B cell (primary cell): ENCODE measurements around the gene DOHH. TPM values are rescaled to one million over a fixed set of nuclear protein-coding genes. Genes with fewer than 3 reads are reported as not detected.

Experiments used
- ATAC-seq: fragments of 200-7000 bp; cut with Tn5 transposase; one replicate; pipeline ENCODE4 v1.10.0; 2021; ENCODE audit warnings: low read depth, mild to moderate bottlenecking, moderate number of reproducible peaks, moderate library complexity
- CTCF ChIA-PET: fragments of 350-600 bp; sonication (Branson Sonifier 250); formaldehyde crosslinking; loops from one replicate; lab custom pipeline; 2021; ENCODE audit warnings: antibody characterized with exemption, inconsistent platforms; lab: Charles Lee
- POLR2A ChIA-PET: fragments of 350-600 bp; sonication (Branson Sonifier 250); formaldehyde crosslinking; loops from one replicate; lab custom pipeline; 2021; ENCODE audit warnings: antibody characterized with exemption; lab: Charles Lee
- DNase-seq: peaks from one replicate; pipeline ENCODE4 v3.0.0; 2013
- H2AFZ ChIP-seq: 2 replicates; pipeline ENCODE4 v1.6.1; 2012; ENCODE audit warnings: mild to moderate bottlenecking, low read depth, low read length; ENCODE audit not compliant: insufficient read depth, poor library complexity, severe bottlenecking
- H3K27ac ChIP-seq, 2 donors: 1 replicate in 1 of 2; 2 replicates in 1 of 2; pipeline ENCODE4 v1.5.1; 2012 to 2013; ENCODE audit warnings: low read length in 2 of 2, mild to moderate bottlenecking in 2 of 2, moderate library complexity in 1 of 2
- H3K27me3 ChIP-seq, 4 experiments: fragments of 200-600 bp in 1 of 4; sonication (generic) in 1 of 4; replicated peaks in 1 of 4; 1 replicate in 2 of 4; 2 replicates in 2 of 4; pipeline versions ENCODE4 v1.6.1 to v1.7.0; 2013 to 2016; ENCODE audit warnings: low read length in 3 of 4, mild to moderate bottlenecking in 2 of 4, mixed read lengths in 1 of 4, moderate library complexity in 1 of 4; ENCODE audit not compliant: insufficient read depth in 4 of 4, control insufficient read depth in 3 of 4; ENCODE audit errors: control extremely low read depth in 1 of 4
- H3K36me3 ChIP-seq, 2 experiments: replicated peaks in 1 of 2; 1 replicate in 1 of 2; 2 replicates in 1 of 2; pipeline versions ENCODE4 v1.6.1 to v1.7.1; 2013; ENCODE audit warnings: low read length in 1 of 2; ENCODE audit not compliant: insufficient read depth in 2 of 2, control insufficient read depth in 1 of 2; ENCODE audit errors: control extremely low read depth in 1 of 2, extremely low read depth in 1 of 2
- H3K4me1 ChIP-seq, 2 donors: fragments of 200-600 bp in 1 of 2; sonication (generic) in 1 of 2; 1 replicate in 1 of 2; 2 replicates in 1 of 2; pipeline versions ENCODE4 v1.5.1 to v1.6.1; 2013 to 2017; ENCODE audit warnings: low read length in 2 of 2; ENCODE audit not compliant: control insufficient read depth in 2 of 2, insufficient read depth in 2 of 2
- H3K4me2 ChIP-seq: replicated peaks from 2 replicates; pipeline ENCODE3; 2012; ENCODE audit warnings: mild to moderate bottlenecking, low read depth, low read length; ENCODE audit not compliant: poor library complexity, severe bottlenecking
- H3K4me3 ChIP-seq, 5 experiments: fragments of 200-600 bp in 1 of 5; sonication (generic) in 1 of 5; 1 replicate in 3 of 5; 2 replicates in 2 of 5; pipeline versions ENCODE4 v1.5.1 to v1.7.0; 2011 to 2016; ENCODE audit warnings: low read length in 4 of 5, mild to moderate bottlenecking in 4 of 5, low read depth in 2 of 5, control low read depth in 1 of 5, moderate library complexity in 1 of 5; ENCODE audit not compliant: insufficient read depth in 1 of 5; ENCODE audit errors: control extremely low read depth in 1 of 5, extremely low read depth in 1 of 5
- H3K79me2 ChIP-seq: fragments of 200-600 bp; sonication (generic); one replicate; pipeline ENCODE4 v1.6.0; 2016; ENCODE audit warnings: low read length; ENCODE audit not compliant: control insufficient read depth, insufficient read depth
- H3K9ac ChIP-seq: fragments of 200-600 bp; sonication (generic); 2 replicates; pipeline ENCODE4 v1.6.1; 2017; ENCODE audit warnings: mild to moderate bottlenecking, low read length, moderate library complexity
- H3K9me3 ChIP-seq, 3 donors: one replicate each; pipeline versions ENCODE4 v1.6.1 to v1.7.1; 2013; ENCODE audit warnings: low read length in 2 of 3; ENCODE audit not compliant: control insufficient read depth in 2 of 3, insufficient read depth in 1 of 3; ENCODE audit errors: control extremely low read depth in 1 of 3
- H4K20me1 ChIP-seq: 2 replicates; pipeline ENCODE4 v1.6.0; 2012; ENCODE audit warnings: mild to moderate bottlenecking, low read length; ENCODE audit not compliant: insufficient read depth, control insufficient read depth, poor library complexity, severe bottlenecking
- H3K27ac Mint-ChIP-seq: one replicate; pipeline ENCODE4 v1.8.0; 2021; ENCODE audit warnings: mixed read lengths
- H3K27me3 Mint-ChIP-seq: one replicate; pipeline ENCODE4 v1.8.0; 2021; ENCODE audit warnings: mixed read lengths
- H3K4me1 Mint-ChIP-seq: one replicate; pipeline ENCODE4 v1.8.0; 2021; ENCODE audit warnings: mixed read lengths
- H3K4me3 Mint-ChIP-seq: one replicate; pipeline ENCODE4 v1.8.0; 2021; ENCODE audit warnings: mixed read lengths
- H3K9me3 Mint-ChIP-seq: one replicate; pipeline ENCODE4 v1.8.0; 2022; ENCODE audit warnings: mixed read lengths; ENCODE audit not compliant: insufficient read depth
- EZH2 ChIP-seq: IDR thresholded peaks from 2 replicates; pipeline ENCODE4 v1.6.1; 2012; ENCODE audit warnings: borderline replicate concordance, low read depth, mild to moderate bottlenecking, moderate library complexity, low read length; ENCODE audit not compliant: insufficient read depth, poor library complexity, severe bottlenecking
- WGBS: methylation state at CpG from one replicate; pipeline ENCODE4 v1.1.5; 2013; ENCODE audit warnings: missing lambda C conversion rate; ENCODE audit not compliant: insufficient coverage; 5-methylcytosine and 5-hydroxymethylcytosine counted together
- intact Hi-C: fragments of 100-400 bp; cut with micrococcal nuclease; formaldehyde crosslinking; loops from one replicate; pipeline ENCODE4 v1.10.0; 2022
- polyA plus RNA-seq: library from polyadenylated mRNA; depleted of rRNA; stranded (reverse); fragments of >200 nt; gene quantifications from 2 replicates; pipeline ENCODE4 v1.2.3, GENCODE V29; 2012
- total RNA-seq, 2 donors: library from RNA; stranded (reverse); fragments of 120-200 nt in 1 of 2; gene quantifications; 1 replicate in 1 of 2; 2 replicates in 1 of 2; pipeline versions ENCODE4 v1.2.3 to v1.2.4, GENCODE V29; 2013 to 2022
- TF ChIP-seq, protein P1 (sequence below): fragments of 200-600 bp; IDR thresholded peaks from one replicate; pipeline ENCODE4 v1.8.0; 2022; ENCODE audit warnings: antibody characterized with exemption, mild to moderate bottlenecking

Gene DOHH
- total and polyA plus RNA-seq, 2 donors (not counting 1 experiment from before 2014, with no cell fraction given) = 6.6 to 8.6 TPM

DNA sequence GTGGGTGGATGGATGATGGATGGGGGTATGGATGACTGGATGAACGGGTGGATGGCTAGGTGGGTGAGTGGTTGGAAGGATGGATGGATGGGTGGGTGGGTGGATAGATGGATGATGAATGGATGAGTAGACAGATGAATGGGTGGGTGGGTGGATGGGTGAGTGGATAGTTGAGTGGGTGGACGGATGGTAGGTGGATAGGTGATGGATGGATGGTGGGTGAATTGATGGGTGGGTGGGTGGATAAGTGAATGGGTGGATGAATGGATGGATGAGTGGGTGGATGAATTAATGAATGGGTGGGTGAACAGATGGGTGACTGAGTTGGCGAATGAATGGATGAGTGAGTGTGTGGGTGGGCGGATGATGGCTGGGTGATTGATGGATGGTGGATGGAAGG lies 25.0 kb downstream of the DOHH start:
- H3K4me1 ChIP-seq = peaks cover 13 to 22% of the 10 kb centered on the region in 2 donors
- Mint-ChIP-seq H3K27ac (no peak overlapping the region), H3K27me3 (peaks cover 9% of the 10 kb centered on the region)

DNA sequence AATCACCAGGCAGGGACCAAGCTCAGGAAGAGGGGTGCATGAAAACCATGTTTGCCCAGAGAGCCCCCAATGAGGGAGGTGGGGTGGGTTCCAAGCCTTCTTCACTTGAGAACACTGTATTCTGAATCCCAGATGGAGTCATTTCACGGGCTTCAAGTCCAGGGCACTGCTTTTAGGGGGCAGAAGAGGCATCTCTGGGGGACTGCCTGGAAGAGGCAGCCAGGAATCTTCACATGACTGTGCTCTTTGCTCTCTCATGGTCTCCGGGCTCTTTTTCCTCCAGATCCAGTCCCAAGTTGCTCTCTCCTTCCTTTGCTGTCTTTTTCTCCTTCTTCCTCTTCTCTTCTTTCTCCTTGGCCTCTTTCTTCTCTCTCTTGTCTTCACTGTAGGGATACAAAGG lies 25.9 kb downstream of the DOHH start:
- H3K9ac ChIP-seq = no peak overlapping the region
- H3K4me2 ChIP-seq = no peak overlapping the region
- H3K9me3 Mint-ChIP-seq = no peaks in the 10 kb centered on the region
- no peak for DNase-seq
- H3K36me3 ChIP-seq = no peaks in the 10 kb centered on the region
- no peak for TF ChIP-seq EZH2
- TF ChIP-seq, protein P1, sequence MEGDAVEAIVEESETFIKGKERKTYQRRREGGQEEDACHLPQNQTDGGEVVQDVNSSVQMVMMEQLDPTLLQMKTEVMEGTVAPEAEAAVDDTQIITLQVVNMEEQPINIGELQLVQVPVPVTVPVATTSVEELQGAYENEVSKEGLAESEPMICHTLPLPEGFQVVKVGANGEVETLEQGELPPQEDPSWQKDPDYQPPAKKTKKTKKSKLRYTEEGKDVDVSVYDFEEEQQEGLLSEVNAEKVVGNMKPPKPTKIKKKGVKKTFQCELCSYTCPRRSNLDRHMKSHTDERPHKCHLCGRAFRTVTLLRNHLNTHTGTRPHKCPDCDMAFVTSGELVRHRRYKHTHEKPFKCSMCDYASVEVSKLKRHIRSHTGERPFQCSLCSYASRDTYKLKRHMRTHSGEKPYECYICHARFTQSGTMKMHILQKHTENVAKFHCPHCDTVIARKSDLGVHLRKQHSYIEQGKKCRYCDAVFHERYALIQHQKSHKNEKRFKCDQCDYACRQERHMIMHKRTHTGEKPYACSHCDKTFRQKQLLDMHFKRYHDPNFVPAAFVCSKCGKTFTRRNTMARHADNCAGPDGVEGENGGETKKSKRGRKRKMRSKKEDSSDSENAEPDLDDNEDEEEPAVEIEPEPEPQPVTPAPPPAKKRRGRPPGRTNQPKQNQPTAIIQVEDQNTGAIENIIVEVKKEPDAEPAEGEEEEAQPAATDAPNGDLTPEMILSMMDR = no peak
- H3K4me3 Mint-ChIP-seq = no peak overlapping the region
- ATAC-seq = no peak
- peaks cover 8 to 14% of the 10 kb centered on the region in 2 donors for H3K4me1 ChIP-seq
- WGBS = 88% methylated on average over 2 of the region's 2 CpGs
- no peaks in the 10 kb centered on the region for H4K20me1 ChIP-seq
- no peak overlapping the region for H3K27ac ChIP-seq
- H3K4me3 ChIP-seq = no peak overlapping the region
- peaks cover 14% of the 10 kb centered on the region for H3K4me1 Mint-ChIP-seq
- H3K27me3 Mint-ChIP-seq = peaks cover 9% of the 10 kb centered on the region
- H2AFZ ChIP-seq = no peak overlapping the region
- ChIA-PET CTCF (interaction anchor here (2.1 kb wide), 1 partner anchor 170 kb away, joined by 10 read pairs; no protein-coding TSS in a partner anchor), POLR2A (no interaction called here)
- H3K27ac Mint-ChIP-seq = no peak overlapping the region
- peaks cover 0 to 9% (median 0%) of the 10 kb centered on the region in 4 experiments for H3K27me3 ChIP-seq
- no peaks in the 10 kb centered on the region for H3K79me2 ChIP-seq
- intact Hi-C loops = no loop called here
- peaks cover 0 to 8% (median 0%) of the 10 kb centered on the region in 3 donors for H3K9me3 ChIP-seq

More for the DNA sequence above, 25.0 kb downstream of the DOHH start:
- DNase-seq (no peak), ATAC-seq (no peak)
- Histone ChIP-seq H4K20me1 (no peaks in the 10 kb centered on the region), H2AFZ (no peak overlapping the region), H3K27ac (no peak overlapping the region), H3K4me2 (no peak overlapping the region), H3K4me3 (no peak overlapping the region), H3K9me3 (peaks cover 0 to 13% (median 0%) of the 10 kb centered on the region in 3 donors), H3K27me3 (peaks cover 0 to 9% (median 0%) of the 10 kb centered on the region in 4 experiments), H3K36me3 (no peaks in the 10 kb centered on the region), H3K79me2 (no peaks in the 10 kb centered on the region), H3K9ac (no peak overlapping the region)
- no peak for TF ChIP-seq EZH2
- TF ChIP-seq, protein P1 = no peak
- ChIA-PET POLR2A (no interaction called here), CTCF (no interaction called here)
- Mint-ChIP-seq H3K4me3 (no peak overlapping the region), H3K4me1 (peaks cover 14% of the 10 kb centered on the region), H3K9me3 (no peaks in the 10 kb centered on the region)
- intact Hi-C loops = no loop called here
- WGBS = 91% methylated on average over 4 of the region's 4 CpGs
